GM12875 (cell line): Measurements from ENCODE around the gene OXT.

Source experiments
- H3K4me3 ChIP-seq: one replicate; pipeline ENCODE4 v1.5.1; 2011; ENCODE audit warnings: low read depth, low read length, control low read depth
- TF ChIP-seq, protein P1 (sequence below): IDR thresholded peaks from 2 replicates; pipeline ENCODE4 v1.5.1; 2011; ENCODE audit warnings: low read depth, mild to moderate bottlenecking, control low read depth, inconsistent platforms, low read length, moderate library complexity, borderline replicate concordance; ENCODE audit not compliant: insufficient read depth

The OXT gene

DNA sequence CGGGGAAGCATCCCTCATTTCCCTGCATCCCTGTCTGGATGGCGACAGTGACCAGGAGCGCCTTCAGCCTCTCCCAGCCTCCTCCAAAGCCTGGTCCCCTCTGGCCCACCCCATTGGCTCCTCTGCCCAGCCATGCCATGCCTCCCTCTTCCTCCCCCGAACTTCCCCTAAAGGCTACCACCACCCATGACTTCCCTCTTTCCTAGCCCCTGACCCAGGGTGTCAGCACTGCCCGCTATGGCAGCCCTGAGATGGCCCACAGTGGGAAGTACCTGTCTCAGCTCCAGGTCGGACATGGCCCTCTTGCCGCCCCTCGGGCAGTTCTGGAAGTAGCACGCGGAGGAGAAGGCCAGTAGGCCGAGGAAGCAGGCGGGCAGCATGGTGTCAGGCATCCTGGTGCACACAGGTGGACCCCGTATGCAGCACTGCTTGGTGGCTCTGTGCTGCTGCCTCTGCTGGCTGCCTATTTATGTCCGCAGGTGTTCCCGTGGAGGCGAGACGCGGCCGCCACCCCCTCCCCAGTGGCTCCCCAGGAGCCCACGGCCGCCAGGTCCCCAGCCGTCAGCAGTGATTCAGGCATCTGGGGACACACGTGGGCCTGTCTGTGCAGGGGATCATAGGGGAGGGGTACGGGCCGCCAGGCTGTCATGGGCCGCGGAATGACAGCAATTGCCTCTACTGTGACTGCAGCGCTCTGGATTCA lies 13.0 kb downstream of the OXT start, which contains the start of gene AVP:
TSS of gene AVP (minus strand) at position 442 of the 703 bp plus-strand sequence. CDS start at position 392, 50 bp downstream.
- TF ChIP-seq, protein P1, sequence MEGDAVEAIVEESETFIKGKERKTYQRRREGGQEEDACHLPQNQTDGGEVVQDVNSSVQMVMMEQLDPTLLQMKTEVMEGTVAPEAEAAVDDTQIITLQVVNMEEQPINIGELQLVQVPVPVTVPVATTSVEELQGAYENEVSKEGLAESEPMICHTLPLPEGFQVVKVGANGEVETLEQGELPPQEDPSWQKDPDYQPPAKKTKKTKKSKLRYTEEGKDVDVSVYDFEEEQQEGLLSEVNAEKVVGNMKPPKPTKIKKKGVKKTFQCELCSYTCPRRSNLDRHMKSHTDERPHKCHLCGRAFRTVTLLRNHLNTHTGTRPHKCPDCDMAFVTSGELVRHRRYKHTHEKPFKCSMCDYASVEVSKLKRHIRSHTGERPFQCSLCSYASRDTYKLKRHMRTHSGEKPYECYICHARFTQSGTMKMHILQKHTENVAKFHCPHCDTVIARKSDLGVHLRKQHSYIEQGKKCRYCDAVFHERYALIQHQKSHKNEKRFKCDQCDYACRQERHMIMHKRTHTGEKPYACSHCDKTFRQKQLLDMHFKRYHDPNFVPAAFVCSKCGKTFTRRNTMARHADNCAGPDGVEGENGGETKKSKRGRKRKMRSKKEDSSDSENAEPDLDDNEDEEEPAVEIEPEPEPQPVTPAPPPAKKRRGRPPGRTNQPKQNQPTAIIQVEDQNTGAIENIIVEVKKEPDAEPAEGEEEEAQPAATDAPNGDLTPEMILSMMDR = no peak
- no peak within 1 kb of the TSS for H3K4me3 ChIP-seq

DNA sequence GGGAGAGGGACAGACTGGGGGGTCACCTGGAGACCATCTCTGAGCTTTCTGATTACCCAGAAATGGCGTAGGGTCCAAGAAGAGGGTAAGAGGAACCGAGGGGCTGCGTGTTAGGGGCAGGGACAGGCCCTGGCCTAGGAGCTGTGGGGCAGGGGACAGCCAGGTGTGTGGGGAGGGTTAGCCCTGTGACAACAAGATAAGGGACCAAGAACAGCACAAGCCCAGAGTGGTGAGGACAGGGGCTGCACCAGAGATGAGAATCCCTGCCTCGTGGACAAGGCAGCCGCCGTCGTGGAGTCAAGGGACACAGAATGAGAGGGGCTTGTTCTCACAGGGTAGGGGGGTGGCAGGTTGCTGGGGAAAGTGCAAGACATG lies 13.6 kb downstream of the OXT start:
- TF ChIP-seq, protein P1 = no peak
- H3K4me3 ChIP-seq = no peak overlapping the region

DNA sequence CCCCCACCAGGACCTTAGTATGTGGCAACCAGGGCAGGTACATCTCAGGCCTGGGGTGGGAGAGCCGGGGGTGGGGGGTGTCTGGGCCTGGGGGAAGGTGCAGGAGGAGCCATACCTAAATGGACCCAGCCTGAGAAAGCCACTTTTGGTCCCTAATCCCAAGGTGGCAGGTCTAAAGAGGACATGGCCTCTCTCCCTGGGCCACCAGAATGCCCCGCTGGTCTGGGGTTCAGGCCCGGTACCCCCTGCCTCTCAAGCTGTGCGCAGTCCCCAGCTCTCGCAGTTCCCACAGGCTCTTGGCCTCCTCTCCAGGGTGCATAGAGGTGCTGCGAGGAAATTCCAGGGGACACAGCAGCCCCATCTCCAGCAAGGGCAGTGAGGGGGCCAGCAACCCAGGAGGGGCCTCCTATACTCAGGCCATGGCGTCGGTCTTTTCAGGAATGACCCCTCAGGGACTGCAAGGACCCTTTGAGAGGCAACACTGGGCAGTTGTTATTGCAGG lies 14.2 kb downstream of the OXT start:
- no peak overlapping the region for H3K4me3 ChIP-seq
- TF ChIP-seq, protein P1 = no peak

DNA sequence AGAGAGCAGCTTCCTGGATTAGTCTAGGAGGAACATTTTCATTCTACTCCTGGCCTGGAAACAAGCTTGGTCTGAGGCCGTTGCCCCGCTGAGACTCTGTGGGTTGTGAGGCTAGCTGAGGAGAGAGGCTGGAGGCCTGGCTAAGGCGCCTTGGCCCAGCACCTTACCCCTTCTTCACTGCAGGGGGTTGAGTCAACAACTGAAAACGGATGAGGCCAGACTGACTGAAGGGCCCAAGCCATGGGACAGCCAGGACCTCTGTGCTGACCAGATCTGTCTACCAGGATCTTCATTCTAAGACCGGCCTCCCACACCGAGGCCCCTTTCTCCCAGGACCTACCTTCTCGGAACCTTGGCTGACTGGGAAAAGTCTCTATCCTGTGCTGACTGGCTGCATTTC lies 16.6 kb downstream of the OXT start:
- TF ChIP-seq, protein P1 = no peak
- H3K4me3 ChIP-seq = no peak overlapping the region

DNA sequence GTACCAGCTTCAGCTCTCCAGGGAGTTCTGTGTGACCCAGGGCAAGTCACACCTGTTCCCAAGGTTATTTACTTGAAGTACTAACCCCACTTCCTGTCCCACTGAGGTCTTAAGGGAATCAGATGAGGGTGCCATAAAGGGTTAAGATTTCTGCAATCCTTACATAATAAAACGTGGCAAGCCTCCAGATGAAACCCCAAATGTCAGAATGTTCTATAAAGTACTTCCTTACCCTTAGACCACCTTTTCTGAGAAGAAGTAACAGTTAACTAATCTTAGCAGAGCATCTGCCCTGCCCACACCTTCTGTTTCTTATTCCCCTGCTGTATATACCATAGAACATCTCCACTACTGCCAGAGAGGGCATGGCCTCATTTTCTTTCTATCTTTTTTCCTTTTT lies 19.1 kb downstream of the OXT start:
- TF ChIP-seq, protein P1 = no peak

DNA sequence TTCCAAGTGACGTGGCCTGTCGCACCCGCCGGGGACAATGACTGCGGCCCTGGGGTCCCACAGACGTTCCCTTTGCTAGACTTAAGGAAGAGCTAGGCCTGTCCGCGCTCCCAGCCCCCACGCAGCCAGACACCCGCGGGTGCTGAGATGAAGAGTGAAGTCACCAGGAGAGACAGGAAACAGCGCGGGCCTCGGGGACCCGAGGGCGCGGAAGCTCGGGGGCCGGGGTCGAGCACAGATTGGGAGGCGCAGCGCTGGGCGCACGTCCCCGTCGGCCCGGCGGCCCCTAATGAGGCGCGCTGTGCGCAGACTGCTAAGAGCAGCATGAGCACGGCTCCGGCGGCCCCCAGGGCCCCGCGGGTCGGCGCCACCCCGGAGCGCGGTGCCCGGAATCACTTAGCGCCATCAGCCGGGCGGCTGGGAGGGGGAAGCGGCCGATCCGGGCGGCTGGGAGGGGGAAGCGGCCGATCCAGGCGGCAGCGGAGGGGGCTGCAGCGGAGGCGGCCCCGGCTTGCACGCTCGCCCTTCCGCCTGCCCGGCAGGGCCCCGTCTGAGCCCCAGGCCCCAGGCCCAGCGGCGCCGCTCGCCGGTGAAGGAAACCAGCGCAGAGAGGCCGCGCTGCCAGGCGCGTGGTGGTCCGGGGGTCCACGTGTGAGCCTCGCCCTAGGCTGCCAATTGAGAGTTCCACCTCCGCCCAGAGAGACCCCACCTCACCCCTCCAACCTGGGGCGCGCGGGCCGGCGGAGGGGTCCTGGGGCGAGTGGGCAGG lies 21.4 kb downstream of the OXT start:
- H3K4me3 ChIP-seq = peak overlapping the region; percentile 47
- TF ChIP-seq, protein P1 = no peak

More for the DNA sequence above, 19.1 kb downstream of the OXT start:
- H3K4me3 ChIP-seq = no peak overlapping the region

DNA sequence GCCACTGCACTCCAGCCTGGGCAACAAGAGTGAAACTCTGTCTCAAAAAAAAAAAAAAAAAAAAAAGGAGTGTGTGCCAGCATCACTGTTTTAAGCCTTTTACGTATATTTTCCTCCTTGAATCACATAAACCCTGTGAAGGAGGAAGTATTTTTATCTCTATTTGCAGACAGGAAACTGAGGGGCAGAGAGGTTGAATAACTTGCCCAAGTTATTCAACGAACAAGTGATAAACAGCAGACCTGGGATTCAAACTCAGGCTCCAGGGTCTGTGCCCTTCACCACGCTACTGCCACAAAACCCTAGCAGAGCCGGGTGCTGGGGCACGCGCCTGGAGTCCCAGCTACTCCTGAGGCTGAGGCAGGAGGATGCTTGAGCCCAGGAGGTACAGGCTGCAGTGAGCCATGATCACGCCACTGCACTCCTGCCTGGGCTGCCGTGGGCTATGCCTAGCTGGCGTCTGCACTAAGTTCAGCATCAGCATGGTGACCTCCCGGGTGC lies 22.5 kb downstream of the OXT start:
- no peak overlapping the region for H3K4me3 ChIP-seq
- TF ChIP-seq, protein P1 = no peak
